ENCODE measurements around the gene UNCX. TPM values are rescaled to one million over a fixed set of nuclear protein-coding genes. Genes with fewer than 3 reads are reported as not detected.
A peak's percentile ranks its signal among the peaks of the same experiment; 100 is the strongest.

UNCX gene
- total RNA-seq, 2 experiments from 2014 or later, result not detected

GRCh38 chr7:1230411-1231213 is 2.1 kb upstream of the UNCX start:
- Mint-ChIP-seq H3K27me3 (peaks cover 65% of the 10 kb centered on the region), H3K9me3 (no peaks in the 10 kb centered on the region), H3K4me1 (ENCODE audit: low read depth) (peaks cover 11% of the 10 kb centered on the region), H3K27ac (no peak overlapping the region), H3K4me3 (no peak overlapping the region), H3K36me3 (ENCODE audit: low read depth) (no peaks in the 10 kb centered on the region)
- intact Hi-C loops (cut with micrococcal nuclease), result no loop called here
- no peak for TF ChIP-seq CTCF (IDR thresholded peaks at IDR 0.05)
- no peak for DNase-seq
- ChIA-PET CTCF (interaction anchor here (1.0 kb wide), 1 partner anchor 9 kb away, joined by 3 read pairs; no protein-coding TSS in a partner anchor), POLR2A (interaction anchor here (0.6 kb wide), 1 partner anchor 8 kb away, joined by 3 read pairs; no protein-coding TSS in a partner anchor)
- no peak for ATAC-seq

- no peaks in the 10 kb centered on the region for H3K9me3 Mint-ChIP-seq
- intact Hi-C loops (cut with micrococcal nuclease), result no loop called here
- CTCF ChIA-PET, result interaction anchor here (0.7 to 0.9 kb wide), 2 partner anchors 9 to 10 kb away, joined by 3 read pairs; no protein-coding TSS in a partner anchor
- TF ChIP-seq CTCF (IDR thresholded peaks at IDR 0.05), result no peak
- H3K27ac Mint-ChIP-seq, result no peak overlapping the region
- H3K4me3 Mint-ChIP-seq, result no peak overlapping the region
- no peaks in the 10 kb centered on the region for H3K36me3 Mint-ChIP-seq (ENCODE audit: low read depth)
- peaks cover 13% of the 10 kb centered on the region for H3K4me1 Mint-ChIP-seq (ENCODE audit: low read depth)
- DNase-seq, result no peak
- H3K27me3 Mint-ChIP-seq, result peaks cover 59% of the 10 kb centered on the region
- POLR2A ChIA-PET, result no interaction called here
- peak; percentile 13 for ATAC-seq
These were observed 1.2 kb upstream of the UNCX start for GRCh38 chr7:1231214-1232102.

GRCh38 chr7:1232103-1232466 is 587 bp upstream of the UNCX start:
- CTCF ChIA-PET, result interaction anchor here (0.9 kb wide), 1 partner anchor 10 kb away, joined by 3 read pairs; no protein-coding TSS in a partner anchor
- DNase-seq, result no peak
- intact Hi-C loops (cut with micrococcal nuclease), result no loop called here
- no peak overlapping the region for H3K27ac Mint-ChIP-seq
- POLR2A ChIA-PET, result no interaction called here
- peaks cover 13% of the 10 kb centered on the region for H3K4me1 Mint-ChIP-seq (ENCODE audit: low read depth)
- H3K36me3 Mint-ChIP-seq (ENCODE audit: low read depth), result no peaks in the 10 kb centered on the region
- no peak for ATAC-seq
- no peaks in the 10 kb centered on the region for H3K9me3 Mint-ChIP-seq
- no peak overlapping the region for H3K4me3 Mint-ChIP-seq
- peaks cover 54% of the 10 kb centered on the region for H3K27me3 Mint-ChIP-seq
- TF ChIP-seq CTCF (IDR thresholded peaks at IDR 0.05), result no peak

DNA sequence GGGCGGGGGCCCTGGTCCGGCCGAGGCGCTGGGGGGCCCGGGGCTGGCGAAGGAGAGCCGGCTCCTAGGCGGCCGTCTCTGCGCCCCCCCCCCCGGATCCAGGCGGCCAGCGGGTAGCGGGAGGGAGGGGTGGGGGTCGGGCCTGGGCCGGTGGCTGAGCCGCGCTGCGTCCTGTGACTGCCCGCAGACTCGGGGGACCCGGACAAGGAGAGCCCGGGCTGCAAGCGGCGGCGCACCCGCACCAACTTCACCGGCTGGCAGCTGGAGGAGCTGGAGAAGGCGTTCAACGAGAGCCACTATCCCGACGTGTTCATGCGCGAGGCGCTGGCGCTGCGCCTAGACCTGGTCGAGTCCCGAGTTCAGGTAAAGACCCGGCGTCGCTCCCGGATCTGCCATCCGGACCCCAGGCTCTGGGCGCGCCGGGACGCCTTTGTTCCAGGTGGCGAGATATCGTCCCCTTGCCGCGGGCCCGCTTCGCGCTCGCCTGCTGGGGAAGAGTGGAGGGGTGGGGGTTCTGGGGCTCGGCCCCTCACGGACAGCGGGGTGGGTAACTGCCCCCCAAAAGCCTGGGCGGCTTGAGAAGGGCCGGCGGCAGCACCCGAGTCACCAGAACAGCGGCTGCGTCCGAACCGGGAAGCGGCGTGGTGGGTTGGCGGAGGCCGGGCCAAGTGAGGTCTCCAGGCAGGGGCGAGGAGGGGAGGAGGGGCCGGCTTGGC is 819 bp downstream of the UNCX start:
- CTCF ChIA-PET, result no interaction called here
- DNase-seq (no peak), ATAC-seq (no peak)
- H3K27ac Mint-ChIP-seq, result no peak overlapping the region
- TF ChIP-seq CTCF (IDR thresholded peaks at IDR 0.05), result no peak
- H3K4me3 Mint-ChIP-seq, result no peak overlapping the region
- intact Hi-C loops (cut with micrococcal nuclease), result no loop called here
- POLR2A ChIA-PET, result no interaction called here
- H3K27me3 Mint-ChIP-seq, result peaks cover 51% of the 10 kb centered on the region
- H3K9me3 Mint-ChIP-seq, result no peaks in the 10 kb centered on the region
- peaks cover 14% of the 10 kb centered on the region for H3K4me1 Mint-ChIP-seq (ENCODE audit: low read depth)
- no peaks in the 10 kb centered on the region for H3K36me3 Mint-ChIP-seq (ENCODE audit: low read depth)

All from activated CD8-positive, alpha-beta T cell treated with anti-CD3 and anti-CD28 coated beads for 36 hours (primary cell).